Measurements from ENCODE around the gene TMEM233. TPM values are rescaled to one million over a fixed set of nuclear protein-coding genes. Genes with fewer than 3 reads are reported as not detected.
A peak's percentile ranks its signal among the peaks of the same experiment; 100 is the strongest.

The TMEM233 gene
- total and polyA plus RNA-seq, 9 of the 15 experiments (the other 6 are each of a cell fraction or from before 2014, with no cell fraction given): 0.04 to 0.17 (median 0.07) TPM; not detected in 2

DNA sequence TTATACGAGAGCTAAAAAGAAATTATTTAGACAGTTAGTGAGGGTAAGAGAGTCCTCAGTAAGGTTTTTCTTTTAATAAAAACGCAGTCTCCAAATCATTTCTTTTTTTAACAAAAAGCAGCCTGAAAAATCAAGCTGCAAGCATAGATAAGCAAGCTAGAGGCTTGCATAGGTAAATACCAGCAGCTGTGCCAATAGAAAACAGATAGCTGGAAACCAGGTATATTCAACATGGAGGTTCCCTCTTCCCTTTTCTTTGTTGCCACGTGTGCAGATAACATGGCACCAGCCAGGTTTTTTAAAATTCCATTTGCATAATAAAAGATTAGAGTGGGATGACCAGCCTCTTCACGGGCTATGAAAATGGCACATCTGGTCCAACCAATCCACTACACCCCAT lies 68.3 kb downstream of the TMEM233 start (continued):
- TF ChIP-seq RFX5 (IDR thresholded peaks at IDR 0.05; ENCODE audit: low read depth, low read length) (no peak), CBFA2T2 (conservative IDR thresholded peaks at IDR 0.05) (peak; percentile 80), HDAC2 (IDR thresholded peaks at IDR 0.05) (no peak), ASH1L (IDR thresholded peaks at IDR 0.05; ENCODE audit: borderline replicate concordance, low read depth, partially characterized antibody) (no peak), CBX1 (IDR thresholded peaks at IDR 0.05; ENCODE audit: low read depth) (no peak), MEF2D (tag; conservative IDR thresholded peaks at IDR 0.05; ENCODE audit: low read depth) (no peak), ZNF551 (CRISPR knock-in tag; IDR thresholded peaks at IDR 0.05) (no peak), ZNF41 (CRISPR knock-in tag; conservative IDR thresholded peaks at IDR 0.05) (no peak), HDAC8 (tag; IDR thresholded peaks at IDR 0.05) (no peak), FOXP1 (CRISPR knock-in tag; IDR thresholded peaks at IDR 0.05) (no peak), ZNF311 (CRISPR knock-in tag; IDR thresholded peaks at IDR 0.05) (no peak), RCOR1 (IDR thresholded peaks at IDR 0.05; ENCODE audit: borderline replicate concordance in 1 of 2, low read depth in 2 of 2, low read length in 2 of 2) (peak in 1 of 2 experiments; percentile 32; a peak in 1 of 4 replicates), HNRNPUL1 (IDR thresholded peaks at IDR 0.05; ENCODE audit: low read length) (no peak), TGIF2 (CRISPR knock-in tag; IDR thresholded peaks at IDR 0.05) (no peak), KDM5B (IDR thresholded peaks at IDR 0.05; ENCODE audit: insufficient replicate concordance, low read depth, low read length) (no peak), BRF1 (IDR thresholded peaks at IDR 0.05; ENCODE audit: borderline replicate concordance, extremely low read depth, insufficient read length) (no peak), ARNT (IDR thresholded peaks at IDR 0.05) (no peak), FOXA1 (IDR thresholded peaks at IDR 0.05; ENCODE audit: borderline replicate concordance) (peak; percentile 87), FOXK2 (conservative IDR thresholded peaks at IDR 0.05 in 1 of 2, IDR thresholded peaks at IDR 0.05 in 1 of 2; ENCODE audit: low read depth in 2 of 2) (peak; percentile 38 to 60; a peak in 2 of 4 replicates), EP300 (IDR thresholded peaks at IDR 0.05; ENCODE audit: low read length) (peak; percentile 80), SP2 (IDR thresholded peaks at IDR 0.05; ENCODE audit: extremely low read depth, low read depth, low read length, poor library complexity, severe bottlenecking) (no peak), ARID1B (IDR thresholded peaks at IDR 0.05) (peak; percentile 90), FOXK1 (CRISPR knock-in tag; IDR thresholded peaks at IDR 0.05; ENCODE audit: borderline replicate concordance) (no peak), ZNF444 (CRISPR knock-in tag; IDR thresholded peaks at IDR 0.05) (no peak)
- TF ChIP-seq, protein P1, sequence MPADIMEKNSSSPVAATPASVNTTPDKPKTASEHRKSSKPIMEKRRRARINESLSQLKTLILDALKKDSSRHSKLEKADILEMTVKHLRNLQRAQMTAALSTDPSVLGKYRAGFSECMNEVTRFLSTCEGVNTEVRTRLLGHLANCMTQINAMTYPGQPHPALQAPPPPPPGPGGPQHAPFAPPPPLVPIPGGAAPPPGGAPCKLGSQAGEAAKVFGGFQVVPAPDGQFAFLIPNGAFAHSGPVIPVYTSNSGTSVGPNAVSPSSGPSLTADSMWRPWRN (IDR thresholded peaks at IDR 0.05; ENCODE audit: low read depth): peak; percentile 60; the same call in 1 of the 2 replicates
- TF ChIP-seq, protein P2, sequence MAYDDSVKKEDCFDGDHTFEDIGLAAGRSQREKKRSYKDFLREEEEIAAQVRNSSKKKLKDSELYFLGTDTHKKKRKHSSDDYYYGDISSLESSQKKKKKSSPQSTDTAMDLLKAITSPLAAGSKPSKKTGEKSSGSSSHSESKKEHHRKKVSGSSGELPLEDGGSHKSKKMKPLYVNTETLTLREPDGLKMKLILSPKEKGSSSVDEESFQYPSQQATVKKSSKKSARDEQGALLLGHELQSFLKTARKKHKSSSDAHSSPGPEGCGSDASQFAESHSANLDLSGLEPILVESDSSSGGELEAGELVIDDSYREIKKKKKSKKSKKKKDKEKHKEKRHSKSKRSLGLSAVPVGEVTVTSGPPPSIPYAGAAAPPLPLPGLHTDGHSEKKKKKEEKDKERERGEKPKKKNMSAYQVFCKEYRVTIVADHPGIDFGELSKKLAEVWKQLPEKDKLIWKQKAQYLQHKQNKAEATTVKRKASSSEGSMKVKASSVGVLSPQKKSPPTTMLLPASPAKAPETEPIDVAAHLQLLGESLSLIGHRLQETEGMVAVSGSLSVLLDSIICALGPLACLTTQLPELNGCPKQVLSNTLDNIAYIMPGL (CRISPR knock-in tag; IDR thresholded peaks at IDR 0.05): no peak
- TF ChIP-seq, protein P3, sequence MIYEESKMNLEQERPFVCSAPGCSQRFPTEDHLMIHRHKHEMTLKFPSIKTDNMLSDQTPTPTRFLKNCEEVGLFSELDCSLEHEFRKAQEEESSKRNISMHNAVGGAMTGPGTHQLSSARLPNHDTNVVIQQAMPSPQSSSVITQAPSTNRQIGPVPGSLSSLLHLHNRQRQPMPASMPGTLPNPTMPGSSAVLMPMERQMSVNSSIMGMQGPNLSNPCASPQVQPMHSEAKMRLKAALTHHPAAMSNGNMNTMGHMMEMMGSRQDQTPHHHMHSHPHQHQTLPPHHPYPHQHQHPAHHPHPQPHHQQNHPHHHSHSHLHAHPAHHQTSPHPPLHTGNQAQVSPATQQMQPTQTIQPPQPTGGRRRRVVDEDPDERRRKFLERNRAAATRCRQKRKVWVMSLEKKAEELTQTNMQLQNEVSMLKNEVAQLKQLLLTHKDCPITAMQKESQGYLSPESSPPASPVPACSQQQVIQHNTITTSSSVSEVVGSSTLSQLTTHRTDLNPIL (CRISPR knock-in tag; IDR thresholded peaks at IDR 0.05): no peak

All from K562 (cell line).